ENCODE results near the gene ELFN2.

ELFN2 gene

GRCh38 chr22:37368058-37368457 lies 59.2 kb downstream of the ELFN2 start:
- Histone ChIP-seq H2BK5ac (ENCODE audit: low read length) (no peak overlapping the region), H3K56ac (ENCODE audit: low read length) (no peak overlapping the region), H4K5ac (ENCODE audit: low read length) (no peak overlapping the region), H3K18ac (ENCODE audit: low read length) (no peak overlapping the region), H3K27ac (ENCODE audit: low read depth, low read length) (no peak overlapping the region), H3K9ac (ENCODE audit: low read length) (no peak overlapping the region), H3K23ac (ENCODE audit: low read length) (no peak overlapping the region), H3K4me3 (ENCODE audit: low read length) (no peak overlapping the region), H2BK15ac (replicated peaks; ENCODE audit: low read depth) (no peak overlapping the region), H3K4me2 (ENCODE audit: low read length) (no peak overlapping the region), H3K4me1 (ENCODE audit: control insufficient read depth, low read depth, low read length) (no peaks in the 10 kb centered on the region), H2BK120ac (ENCODE audit: low read depth, low read length) (no peak overlapping the region), H2AK5ac (ENCODE audit: low read length) (no peak overlapping the region), H3K36me3 (ENCODE audit: control insufficient read depth, insufficient read depth, low read length) (no peaks in the 10 kb centered on the region), H3K27me3 (ENCODE audit: insufficient read depth, low read length, poor library complexity) (no peaks in the 10 kb centered on the region), H3K79me1 (ENCODE audit: low read length) (no peaks in the 10 kb centered on the region), H3K4ac (ENCODE audit: low read depth, low read length) (no peak overlapping the region), H4K8ac (ENCODE audit: low read depth, low read length) (no peak overlapping the region), H3K79me2 (ENCODE audit: control insufficient read depth, insufficient read depth, low read length) (no peaks in the 10 kb centered on the region)
- WGBS (ENCODE audit: extremely low coverage, insufficient coverage, low lambda C conversion rate), result no CpG with 5 or more reads among the region's 4 CpGs
- DNase-seq, result peak; percentile 11

- Histone ChIP-seq H2BK5ac (ENCODE audit: low read length) (no peak overlapping the region), H3K4me2 (ENCODE audit: low read length) (no peak overlapping the region), H3K79me1 (ENCODE audit: low read length) (no peaks in the 10 kb centered on the region), H3K4me3 (ENCODE audit: low read length) (no peak overlapping the region), H3K56ac (ENCODE audit: low read length) (no peak overlapping the region), H4K5ac (ENCODE audit: low read length) (no peak overlapping the region), H3K9ac (ENCODE audit: low read length) (no peak overlapping the region), H2AK5ac (ENCODE audit: low read length) (no peak overlapping the region), H4K8ac (ENCODE audit: low read depth, low read length) (no peak overlapping the region), H2BK120ac (ENCODE audit: low read depth, low read length) (no peak overlapping the region), H3K79me2 (ENCODE audit: control insufficient read depth, insufficient read depth, low read length) (no peaks in the 10 kb centered on the region), H3K23ac (ENCODE audit: low read length) (no peak overlapping the region), H3K27me3 (ENCODE audit: insufficient read depth, low read length, poor library complexity) (no peaks in the 10 kb centered on the region), H3K27ac (ENCODE audit: low read depth, low read length) (no peak overlapping the region), H3K18ac (ENCODE audit: low read length) (no peak overlapping the region), H3K4me1 (ENCODE audit: control insufficient read depth, low read depth, low read length) (no peaks in the 10 kb centered on the region), H3K36me3 (ENCODE audit: control insufficient read depth, insufficient read depth, low read length) (no peaks in the 10 kb centered on the region), H2BK15ac (replicated peaks; ENCODE audit: low read depth) (no peak overlapping the region), H3K4ac (ENCODE audit: low read depth, low read length) (no peak overlapping the region)
- no CpG with 5 or more reads among the region's 8 CpGs for WGBS (ENCODE audit: extremely low coverage, insufficient coverage, low lambda C conversion rate)
- no peak for DNase-seq
Measured at GRCh38 chr22:37366601-37367000, 60.7 kb downstream of the ELFN2 start.

- H3K4me2 ChIP-seq (ENCODE audit: low read length), result no peak overlapping the region
- no peak overlapping the region for H2AK5ac ChIP-seq (ENCODE audit: low read length)
- no peak overlapping the region for H3K4ac ChIP-seq (ENCODE audit: low read depth, low read length)
- H3K18ac ChIP-seq (ENCODE audit: low read length), result no peak overlapping the region
- DNase-seq, result no peak
- no peak overlapping the region for H4K8ac ChIP-seq (ENCODE audit: low read depth, low read length)
- H3K4me3 ChIP-seq (ENCODE audit: low read length), result no peak overlapping the region
- H3K9ac ChIP-seq (ENCODE audit: low read length), result no peak overlapping the region
- H2BK15ac ChIP-seq (replicated peaks; ENCODE audit: low read depth), result no peak overlapping the region
- no CpG with 5 or more reads among the region's 10 CpGs for WGBS (ENCODE audit: extremely low coverage, insufficient coverage, low lambda C conversion rate)
- H4K5ac ChIP-seq (ENCODE audit: low read length), result no peak overlapping the region
- H3K79me1 ChIP-seq (ENCODE audit: low read length), result no peaks in the 10 kb centered on the region
- H3K27ac ChIP-seq (ENCODE audit: low read depth, low read length), result no peak overlapping the region
- H3K4me1 ChIP-seq (ENCODE audit: control insufficient read depth, low read depth, low read length), result no peaks in the 10 kb centered on the region
- H3K56ac ChIP-seq (ENCODE audit: low read length), result no peak overlapping the region
- H2BK5ac ChIP-seq (ENCODE audit: low read length), result no peak overlapping the region
- H3K36me3 ChIP-seq (ENCODE audit: control insufficient read depth, insufficient read depth, low read length), result no peaks in the 10 kb centered on the region
- H3K79me2 ChIP-seq (ENCODE audit: control insufficient read depth, insufficient read depth, low read length), result no peaks in the 10 kb centered on the region
- H3K27me3 ChIP-seq (ENCODE audit: insufficient read depth, low read length, poor library complexity), result no peaks in the 10 kb centered on the region
- H3K23ac ChIP-seq (ENCODE audit: low read length), result no peak overlapping the region
- no peak overlapping the region for H2BK120ac ChIP-seq (ENCODE audit: low read depth, low read length)
Measured at GRCh38 chr22:37365950-37366349, 61.3 kb downstream of the ELFN2 start.

- no CpG with 5 or more reads among the region's 15 CpGs for WGBS (ENCODE audit: extremely low coverage, insufficient coverage, low lambda C conversion rate)
Measured at GRCh38 chr22:37363261-37363992, 63.9 kb downstream of the ELFN2 start.

GRCh38 chr22:37362621-37363020 lies 64.7 kb downstream of the ELFN2 start:
- no peak for DNase-seq
- Histone ChIP-seq H4K8ac (ENCODE audit: low read depth, low read length) (no peak overlapping the region), H3K4me2 (ENCODE audit: low read length) (no peak overlapping the region), H3K27me3 (ENCODE audit: insufficient read depth, low read length, poor library complexity) (no peaks in the 10 kb centered on the region), H3K4me1 (ENCODE audit: control insufficient read depth, low read depth, low read length) (peaks cover 7% of the 10 kb centered on the region), H3K56ac (ENCODE audit: low read length) (no peak overlapping the region), H2BK15ac (replicated peaks; ENCODE audit: low read depth) (no peak overlapping the region), H4K5ac (ENCODE audit: low read length) (no peak overlapping the region), H3K18ac (ENCODE audit: low read length) (no peak overlapping the region), H3K9ac (ENCODE audit: low read length) (no peak overlapping the region), H2AK5ac (ENCODE audit: low read length) (no peak overlapping the region), H3K36me3 (ENCODE audit: control insufficient read depth, insufficient read depth, low read length) (no peaks in the 10 kb centered on the region), H2BK120ac (ENCODE audit: low read depth, low read length) (no peak overlapping the region), H2BK5ac (ENCODE audit: low read length) (no peak overlapping the region), H3K27ac (ENCODE audit: low read depth, low read length) (no peak overlapping the region), H3K79me2 (ENCODE audit: control insufficient read depth, insufficient read depth, low read length) (no peaks in the 10 kb centered on the region), H3K79me1 (ENCODE audit: low read length) (no peaks in the 10 kb centered on the region), H3K4ac (ENCODE audit: low read depth, low read length) (no peak overlapping the region), H3K23ac (ENCODE audit: low read length) (no peak overlapping the region), H3K4me3 (ENCODE audit: low read length) (no peak overlapping the region)
- WGBS (ENCODE audit: extremely low coverage, insufficient coverage, low lambda C conversion rate), result no CpG with 5 or more reads among the region's 3 CpGs

More at GRCh38 chr22:37363261-37363992, 63.9 kb downstream of the ELFN2 start:
- no peak overlapping the region for H2BK15ac ChIP-seq (replicated peaks; ENCODE audit: low read depth)
- H3K23ac ChIP-seq (ENCODE audit: low read length), result no peak overlapping the region
- peaks cover 7% of the 10 kb centered on the region for H3K4me1 ChIP-seq (ENCODE audit: control insufficient read depth, low read depth, low read length)
- H3K18ac ChIP-seq (ENCODE audit: low read length), result no peak overlapping the region
- no peak overlapping the region for H3K56ac ChIP-seq (ENCODE audit: low read length)
- H3K27me3 ChIP-seq (ENCODE audit: insufficient read depth, low read length, poor library complexity), result no peaks in the 10 kb centered on the region
- no peak for DNase-seq
- H3K79me2 ChIP-seq (ENCODE audit: control insufficient read depth, insufficient read depth, low read length), result no peaks in the 10 kb centered on the region
- no peak overlapping the region for H3K4me2 ChIP-seq (ENCODE audit: low read length)
- no peak overlapping the region for H3K9ac ChIP-seq (ENCODE audit: low read length)
- no peak overlapping the region for H4K5ac ChIP-seq (ENCODE audit: low read length)
- H3K79me1 ChIP-seq (ENCODE audit: low read length), result no peaks in the 10 kb centered on the region
- H2AK5ac ChIP-seq (ENCODE audit: low read length), result no peak overlapping the region
- no peak overlapping the region for H3K27ac ChIP-seq (ENCODE audit: low read depth, low read length)
- H3K36me3 ChIP-seq (ENCODE audit: control insufficient read depth, insufficient read depth, low read length), result no peaks in the 10 kb centered on the region
- H3K4me3 ChIP-seq (ENCODE audit: low read length), result no peak overlapping the region
- H2BK120ac ChIP-seq (ENCODE audit: low read depth, low read length), result no peak overlapping the region
- H2BK5ac ChIP-seq (ENCODE audit: low read length), result no peak overlapping the region
- H4K8ac ChIP-seq (ENCODE audit: low read depth, low read length), result no peak overlapping the region
- no peak overlapping the region for H3K4ac ChIP-seq (ENCODE audit: low read depth, low read length)

- no peak overlapping the region for H2AK5ac ChIP-seq (ENCODE audit: low read length)
- no CpG with 5 or more reads among the region's 8 CpGs for WGBS (ENCODE audit: extremely low coverage, insufficient coverage, low lambda C conversion rate)
- H3K79me1 ChIP-seq (ENCODE audit: low read length), result no peaks in the 10 kb centered on the region
- H3K27ac ChIP-seq (ENCODE audit: low read depth, low read length), result no peak overlapping the region
- no peak overlapping the region for H4K5ac ChIP-seq (ENCODE audit: low read length)
- no peak overlapping the region for H2BK120ac ChIP-seq (ENCODE audit: low read depth, low read length)
- H3K36me3 ChIP-seq (ENCODE audit: control insufficient read depth, insufficient read depth, low read length), result no peaks in the 10 kb centered on the region
- H3K4me1 ChIP-seq (ENCODE audit: control insufficient read depth, low read depth, low read length), result peaks cover 7% of the 10 kb centered on the region
- no peak overlapping the region for H4K8ac ChIP-seq (ENCODE audit: low read depth, low read length)
- no peak overlapping the region for H3K56ac ChIP-seq (ENCODE audit: low read length)
- no peaks in the 10 kb centered on the region for H3K27me3 ChIP-seq (ENCODE audit: insufficient read depth, low read length, poor library complexity)
- no peak overlapping the region for H3K18ac ChIP-seq (ENCODE audit: low read length)
- H3K4ac ChIP-seq (ENCODE audit: low read depth, low read length), result no peak overlapping the region
- H3K4me3 ChIP-seq (ENCODE audit: low read length), result no peak overlapping the region
- no peak overlapping the region for H3K4me2 ChIP-seq (ENCODE audit: low read length)
- no peak overlapping the region for H3K9ac ChIP-seq (ENCODE audit: low read length)
- no peak overlapping the region for H2BK5ac ChIP-seq (ENCODE audit: low read length)
- H3K79me2 ChIP-seq (ENCODE audit: control insufficient read depth, insufficient read depth, low read length), result no peaks in the 10 kb centered on the region
- peak; percentile 71 for DNase-seq
- no peak overlapping the region for H2BK15ac ChIP-seq (replicated peaks; ENCODE audit: low read depth)
- no peak overlapping the region for H3K23ac ChIP-seq (ENCODE audit: low read length)
Measured at GRCh38 chr22:37358917-37359316, 68.4 kb downstream of the ELFN2 start.
